Stimulated activated CD4-positive, alpha-beta T cell treated with anti-CD3 and anti-CD28 coated beads, Interleukin-1b, Interleukin-23, amount 100 ng/mL, for 4 hours (primary cell): Measurements from ENCODE around the gene RND3.

ENCODE experiments used
- DNase-seq, 2 donors: peaks; one replicate each; pipeline ENCODE4 v3.0.0-alpha.2; 2020; ENCODE audit warnings: low read depth in 2 of 2

The RND3 gene

GRCh38 chr2:150475479-150476250, 11.8 kb downstream of the RND3 start:
- DNase-seq, result no peak

DNA sequence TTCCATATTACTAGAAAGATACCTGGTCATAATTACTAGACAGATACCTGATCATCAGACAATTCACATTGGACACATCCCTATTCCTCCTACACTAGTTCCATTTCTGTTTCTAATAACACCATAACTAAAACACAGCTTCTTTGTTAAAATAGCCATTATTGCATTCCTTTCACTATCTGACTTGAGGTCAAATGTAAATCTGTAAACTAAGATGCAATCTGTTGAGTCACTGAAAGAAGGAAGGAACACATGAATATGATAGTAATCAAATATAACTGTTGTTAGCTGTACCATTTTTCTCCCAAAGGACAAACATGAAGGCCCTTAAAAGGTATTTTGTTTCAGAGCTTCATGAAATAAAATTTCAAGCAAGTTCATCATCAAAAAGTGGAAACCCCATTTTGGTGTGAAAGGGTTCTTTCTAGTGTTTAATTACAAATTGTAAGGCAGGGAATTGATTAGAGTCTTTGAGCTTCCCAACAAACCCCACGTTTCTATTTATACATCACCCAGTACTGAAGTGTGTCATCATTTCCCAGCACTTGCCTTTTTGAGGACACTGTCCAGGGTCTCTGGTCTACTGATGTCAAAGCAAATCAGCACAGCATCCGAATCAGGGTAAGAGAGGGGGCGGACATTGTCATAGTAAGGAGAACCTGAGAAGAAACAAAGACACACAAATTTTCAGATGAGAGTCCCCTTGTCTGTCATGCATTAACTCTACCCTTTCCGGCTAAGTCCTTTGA, 13.0 kb downstream of the RND3 start:
- no peak for DNase-seq

DNA sequence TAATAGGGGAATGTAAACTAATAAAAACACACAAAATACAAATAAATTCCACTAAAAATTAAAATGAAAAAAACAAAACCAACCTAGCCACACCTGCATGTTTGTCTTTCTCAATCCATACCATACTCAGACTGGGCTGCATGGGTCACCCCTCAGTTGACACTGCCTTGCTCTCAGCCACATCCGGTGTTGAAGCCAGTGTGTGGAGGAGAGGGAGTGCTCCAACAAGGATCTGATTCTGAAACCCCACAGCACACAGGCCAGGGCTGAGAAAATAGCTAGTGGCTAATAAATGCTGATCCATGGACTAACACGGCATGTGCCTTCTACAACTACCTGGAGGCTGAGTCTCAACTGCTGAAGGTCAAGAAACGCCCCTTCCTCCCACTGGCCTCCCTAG, 13.7 kb downstream of the RND3 start:
- no peak for DNase-seq

DNA sequence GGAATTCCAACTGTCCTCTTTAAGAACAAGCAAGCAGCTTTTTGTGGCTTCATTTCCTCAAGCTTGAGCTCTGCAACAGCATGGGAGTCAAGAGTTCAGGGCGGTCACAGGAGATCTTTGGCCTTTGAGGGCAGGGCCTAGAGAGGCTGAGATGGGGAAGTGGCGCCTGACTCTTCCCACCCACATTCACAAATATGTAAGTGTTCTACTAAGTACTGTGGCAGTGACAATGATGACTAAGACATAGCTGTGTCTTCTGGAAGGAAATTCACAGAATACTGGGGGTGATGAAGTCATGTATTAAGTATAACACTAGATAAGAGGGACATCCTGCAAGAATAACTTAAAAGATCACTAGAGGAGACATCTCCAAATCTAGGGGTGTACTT, 15.0 kb downstream of the RND3 start:
- no peak for DNase-seq

GRCh38 chr2:150471813-150472510, 15.5 kb downstream of the RND3 start:
- no peak for DNase-seq

DNA sequence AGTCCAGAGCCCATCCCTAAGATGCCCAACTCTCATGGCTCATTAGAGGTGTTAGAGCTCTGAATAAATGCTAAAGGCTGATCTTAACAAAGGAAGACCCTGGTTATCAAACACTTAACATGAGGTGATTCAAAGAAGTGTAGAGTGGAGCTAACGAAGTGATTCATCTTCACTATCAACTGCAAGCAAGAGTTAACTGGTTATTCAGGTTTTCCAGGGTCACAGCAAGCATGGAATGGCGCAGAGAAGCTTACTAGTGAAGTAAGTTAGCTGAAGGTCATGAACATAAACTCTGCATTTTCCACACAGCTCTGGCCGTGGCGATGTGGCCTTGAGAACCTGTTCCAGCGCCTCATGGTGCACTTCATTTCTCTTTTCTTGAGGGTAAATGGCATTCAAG, 17.0 kb downstream of the RND3 start:
- no peak for DNase-seq

DNA sequence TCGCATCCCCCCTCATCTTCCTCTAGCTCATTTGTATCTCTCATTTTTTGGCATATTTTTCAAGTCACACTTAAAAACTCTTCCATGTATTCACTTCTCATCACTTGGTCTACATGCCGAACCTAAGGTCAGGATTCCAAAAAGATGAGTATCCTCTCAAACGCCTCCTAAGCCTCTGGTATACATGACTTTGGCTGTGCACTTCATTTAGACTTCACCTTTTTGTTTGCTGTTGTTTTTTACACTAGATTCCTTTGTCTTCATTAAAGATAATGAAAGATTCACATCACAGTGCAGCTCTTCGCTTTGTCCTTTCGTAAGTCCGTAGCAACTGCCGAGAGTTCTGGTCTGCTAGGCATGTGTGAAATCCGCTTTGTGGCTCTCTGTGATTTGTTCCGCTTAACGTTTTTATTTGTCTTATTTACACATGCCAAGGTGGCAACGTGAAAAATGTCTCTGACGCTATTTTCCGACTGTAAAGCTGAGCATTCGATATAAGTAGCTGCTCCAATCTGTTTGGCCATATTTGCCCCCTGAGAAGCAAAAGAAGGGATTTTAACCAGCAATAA, 17.7 kb downstream of the RND3 start:
- DNase-seq, result no peak

- no peak for DNase-seq
Measured at GRCh38 chr2:150468350-150468960, 19.0 kb downstream of the RND3 start.

- no peak for DNase-seq
Measured at GRCh38 chr2:150467621-150467963, 19.9 kb downstream of the RND3 start.

GRCh38 chr2:150466741-150467620, 20.5 kb downstream of the RND3 start:
- DNase-seq, result no peak

DNA sequence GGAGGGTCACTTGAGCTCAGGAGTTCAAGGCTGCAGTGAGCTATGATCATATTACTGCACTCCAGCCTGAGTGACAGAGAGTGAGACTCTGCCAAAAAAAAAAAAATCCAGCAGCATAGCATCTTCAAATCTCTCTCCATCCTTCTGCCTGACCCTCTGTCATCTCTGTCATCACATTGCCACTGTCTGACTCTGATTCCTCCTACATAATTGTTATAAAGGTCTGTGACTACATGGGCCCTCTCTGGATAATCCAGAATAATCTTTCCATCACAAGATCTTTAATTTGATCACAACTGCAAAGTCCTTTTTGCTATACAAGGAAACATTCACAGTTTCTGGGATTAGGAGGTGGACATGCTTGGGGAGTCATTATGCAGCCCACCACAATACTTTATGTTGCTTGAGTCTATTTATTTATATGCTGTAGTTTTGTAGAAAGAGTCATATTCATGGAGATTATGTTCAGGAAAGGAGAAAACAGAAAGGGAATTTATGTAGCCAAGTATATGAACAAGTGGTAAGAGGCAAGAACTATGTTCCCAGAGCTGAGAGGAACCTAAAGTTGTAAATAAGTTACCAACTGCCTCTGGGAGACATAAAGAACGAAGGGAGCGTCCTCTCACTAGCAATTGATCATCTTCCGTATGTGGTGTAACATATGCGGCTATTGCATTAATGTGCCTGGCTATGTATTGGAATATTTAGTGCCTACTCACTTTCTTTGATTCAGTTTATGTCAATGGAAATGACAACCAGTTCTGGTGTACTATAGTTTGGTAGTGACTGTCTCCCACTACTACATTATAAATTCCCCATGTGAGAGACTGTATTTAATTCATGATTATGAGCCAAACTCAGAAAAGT, 21.5 kb downstream of the RND3 start:
- DNase-seq, result no peak

- DNase-seq, result no peak
Measured at GRCh38 chr2:150464986-150465385, 22.5 kb downstream of the RND3 start.

- no peak for DNase-seq
Measured at GRCh38 chr2:150464270-150464669, 23.2 kb downstream of the RND3 start.

GRCh38 chr2:150462770-150463169, 24.7 kb downstream of the RND3 start:
- no peak for DNase-seq

GRCh38 chr2:150459281-150459680, 28.2 kb downstream of the RND3 start:
- DNase-seq, result no peak

DNA sequence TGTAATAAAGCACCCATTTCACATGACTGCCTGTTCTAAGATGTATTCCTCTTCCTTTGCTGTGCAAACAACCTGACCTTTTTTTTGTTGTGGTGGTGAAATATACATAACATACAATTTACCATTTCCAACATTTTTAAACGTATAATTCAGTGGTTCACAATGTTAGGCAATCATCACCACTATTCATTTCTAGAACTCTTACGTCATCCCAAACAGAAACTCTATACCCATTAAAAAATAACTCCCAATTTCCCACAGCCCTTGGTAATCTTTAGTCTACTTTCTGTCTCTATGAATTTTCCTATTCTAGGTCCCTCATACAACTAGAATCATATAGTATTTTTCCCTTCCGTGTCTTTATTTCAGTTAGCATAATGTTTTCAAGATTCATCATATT, 36.7 kb downstream of the RND3 start:
- DNase-seq, result no peak

GRCh38 chr2:150449856-150450255, 37.6 kb downstream of the RND3 start:
- DNase-seq, result no peak

GRCh38 chr2:150445398-150445797, 42.1 kb downstream of the RND3 start:
- DNase-seq, result no peak

DNA sequence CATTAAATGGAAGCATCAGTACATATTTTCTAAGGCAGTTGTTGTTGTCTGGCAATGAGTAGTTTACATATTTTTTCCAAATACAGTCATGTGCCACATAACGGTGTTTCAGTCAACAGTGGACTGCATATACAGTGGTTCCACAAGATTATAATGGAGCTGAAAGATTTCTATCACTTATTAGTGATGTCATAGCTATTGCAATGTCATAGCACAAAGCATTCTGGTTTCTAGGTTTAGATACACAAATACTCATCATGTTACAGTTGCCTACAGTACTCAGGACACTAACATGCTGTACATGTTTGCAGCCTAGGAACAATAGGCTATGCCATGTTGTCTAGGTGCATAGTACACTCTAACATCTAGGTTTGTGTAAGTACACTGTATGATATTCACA, 45.0 kb downstream of the RND3 start:
- DNase-seq, result no peak

DNA sequence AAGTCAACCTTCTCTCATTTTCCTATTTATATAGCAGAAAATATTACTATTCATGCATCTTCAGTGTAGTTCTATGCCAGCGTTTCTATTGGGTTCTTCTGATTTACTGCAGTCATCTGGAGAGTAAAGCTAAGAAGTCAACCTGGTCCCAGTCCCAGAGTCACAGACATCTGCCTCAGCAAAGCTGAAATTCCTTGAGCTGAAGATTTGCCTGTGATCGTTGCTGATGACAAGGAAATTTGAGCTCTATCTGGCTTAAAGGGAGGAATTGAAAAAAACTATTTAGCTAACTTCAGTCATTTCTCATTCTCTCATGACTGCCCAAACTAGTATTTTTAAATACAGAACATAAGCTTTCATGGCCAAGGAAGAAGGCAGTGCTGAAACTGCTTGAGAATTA, 45.7 kb downstream of the RND3 start:
- no peak for DNase-seq
